Liver (tissue), 9 donors: Measurements from ENCODE around the gene IGF2BP2. TPM values are rescaled to one million over a fixed set of nuclear protein-coding genes. Genes with fewer than 3 reads are reported as not detected.

Experiments
- DNase-seq: peaks from one replicate; pipeline ENCODE4 v3.0.0-alpha.2; 2017; ENCODE audit warnings: low spot score
- H3K27ac ChIP-seq, 2 donors: one replicate each; pipeline ENCODE4 v1.7.0; 2013; ENCODE audit warnings: inconsistent platforms in 2 of 2, low read length in 2 of 2, control low read depth in 1 of 2, low read depth in 1 of 2, mild to moderate bottlenecking in 1 of 2
- H3K27me3 ChIP-seq, 4 donors: one replicate each; pipeline versions ENCODE4 v1.6.1 to v1.7.0; 2013; ENCODE audit warnings: low read length in 3 of 4, inconsistent platforms in 1 of 4, mild to moderate bottlenecking in 1 of 4, moderate library complexity in 1 of 4; ENCODE audit not compliant: control insufficient read depth in 4 of 4, insufficient read depth in 4 of 4
- H3K36me3 ChIP-seq, 4 donors: one replicate each; pipeline versions ENCODE4 v1.6.1 to v1.7.0; 2013; ENCODE audit warnings: low read length in 3 of 4, mild to moderate bottlenecking in 3 of 4, low read depth in 1 of 4, moderate library complexity in 1 of 4; ENCODE audit not compliant: control insufficient read depth in 4 of 4, insufficient read depth in 3 of 4
- H3K4me1 ChIP-seq, 4 donors: one replicate each; pipeline versions ENCODE4 v1.6.1 to v1.7.0; 2013; ENCODE audit warnings: low read length in 3 of 4, mild to moderate bottlenecking in 3 of 4, moderate library complexity in 1 of 4; ENCODE audit not compliant: control insufficient read depth in 4 of 4, insufficient read depth in 4 of 4
- H3K4me3 ChIP-seq, 3 donors: one replicate each; pipeline versions ENCODE4 v1.6.1 to v1.7.0; 2013; ENCODE audit warnings: low read length in 3 of 3, control low read depth in 1 of 3, low read depth in 1 of 3, mild to moderate bottlenecking in 1 of 3
- H3K9ac ChIP-seq, 2 donors: one replicate each; pipeline ENCODE4 v1.7.0; 2013; ENCODE audit warnings: low read length in 2 of 2, mild to moderate bottlenecking in 2 of 2, moderate library complexity in 2 of 2, control low read depth in 1 of 2, low read depth in 1 of 2
- H3K9me3 ChIP-seq, 4 donors: one replicate each; pipeline versions ENCODE4 v1.6.1 to v1.7.0; 2013; ENCODE audit warnings: low read length in 3 of 4; ENCODE audit not compliant: control insufficient read depth in 4 of 4
- ATF3 ChIP-seq: IDR thresholded peaks from 2 replicates; pipeline ENCODE4 v1.6.1; 2016; ENCODE audit warnings: antibody characterized with exemption
- CTCF ChIP-seq: fragments of 150-350 bp; IDR thresholded peaks from 2 replicates; pipeline ENCODE4 v1.5.1; 2017; ENCODE audit warnings: improper control_type of control experiment, low read depth, low read length; ENCODE audit not compliant: missing input control
- EGR1 ChIP-seq, 2 donors: IDR thresholded peaks; 2 replicates each; pipeline ENCODE4 v1.6.1; 2016 to 2018; ENCODE audit warnings: antibody characterized with exemption in 2 of 2, low read depth in 2 of 2
- FOXA1 ChIP-seq: IDR thresholded peaks from 2 replicates; pipeline ENCODE4 v1.6.1; 2016; ENCODE audit warnings: antibody characterized with exemption
- FOXA2 ChIP-seq: IDR thresholded peaks from 2 replicates; pipeline ENCODE4 v1.6.1; 2016; ENCODE audit warnings: antibody characterized with exemption
- GABPA ChIP-seq, 2 donors: IDR thresholded peaks in 1 of 2; conservative IDR thresholded peaks in 1 of 2; 2 replicates each; pipeline ENCODE4 v1.6.1; 2016; ENCODE audit warnings: antibody characterized with exemption in 2 of 2, mild to moderate bottlenecking in 1 of 2, moderate library complexity in 1 of 2
- HNF4G ChIP-seq: IDR thresholded peaks from 2 replicates; pipeline ENCODE4 v1.6.1; 2016; ENCODE audit warnings: antibody characterized with exemption
- JUND ChIP-seq, 2 donors: IDR thresholded peaks; 2 replicates each; pipeline ENCODE4 v1.6.1; 2016; ENCODE audit warnings: antibody characterized with exemption in 2 of 2
- MAX ChIP-seq: IDR thresholded peaks from 2 replicates; pipeline ENCODE4 v1.6.1; 2016; ENCODE audit warnings: antibody characterized with exemption
- NR2F2 ChIP-seq: IDR thresholded peaks from 2 replicates; pipeline ENCODE4 v1.6.1; 2016; ENCODE audit warnings: antibody characterized with exemption
- RAD21 ChIP-seq, 2 donors: IDR thresholded peaks; 2 replicates each; pipeline ENCODE4 v1.6.1; 2016; ENCODE audit warnings: antibody characterized with exemption in 2 of 2, mild to moderate bottlenecking in 2 of 2
- REST ChIP-seq: IDR thresholded peaks from 2 replicates; pipeline ENCODE4 v1.6.1; 2016; ENCODE audit warnings: antibody characterized with exemption, mild to moderate bottlenecking
- RXRA ChIP-seq, 2 donors: IDR thresholded peaks; 2 replicates each; pipeline ENCODE4 v1.6.1; 2017 to 2018; ENCODE audit warnings: antibody characterized with exemption in 2 of 2, mild to moderate bottlenecking in 1 of 2
- SP1 ChIP-seq: IDR thresholded peaks from 2 replicates; pipeline ENCODE4 v1.6.1; 2018; ENCODE audit warnings: antibody characterized with exemption, mild to moderate bottlenecking
- TAF1 ChIP-seq: conservative IDR thresholded peaks from 2 replicates; pipeline ENCODE4 v1.6.1; 2016; ENCODE audit warnings: antibody characterized with exemption, mild to moderate bottlenecking
- YY1 ChIP-seq: IDR thresholded peaks from 2 replicates; pipeline ENCODE4 v1.6.1; 2016; ENCODE audit warnings: antibody characterized with exemption, mild to moderate bottlenecking
- ZBTB33 ChIP-seq: IDR thresholded peaks from 2 replicates; pipeline ENCODE4 v1.6.1; 2016; ENCODE audit warnings: antibody characterized with exemption
- WGBS: extraction: QIAGEN DNeasy Blood & Tissue Kit; methylation state at CpG from one replicate; pipeline ENCODE4 v1.1.7; 2013; 5-methylcytosine and 5-hydroxymethylcytosine counted together
- polyA plus RNA-seq, 2 donors: library from polyadenylated mRNA; stranded (reverse) in 1 of 2; unstranded in 1 of 2; fragments of 200-250 nt in 1 of 2; fragments of >200 nt in 1 of 2; fragmentation: Nextera tagmentation in 1 of 2; extraction: Ambion mirVana in 1 of 2; gene quantifications; one replicate each; pipeline versions ENCODE4 v1.2.1 to v1.2.3, GENCODE V29; 2013 to 2015
- total RNA-seq, 2 donors: library from RNA; depleted of rRNA; stranded (reverse); fragments of >200 nt; gene quantifications; one replicate each; pipeline ENCODE4 v1.2.3, GENCODE V29; 2014
- donor health status: healthy.
- donor health status: healthy.
- donor health status: healthy.
- donor health status: healthy.
- donor health status: healthy.

The IGF2BP2 gene
- total and polyA plus RNA-seq, 4 donors = 0.67 to 35.0 (median 1.7) TPM

GRCh38 chr3:185659942-185660921, 164.6 kb downstream of the IGF2BP2 start:
- Histone ChIP-seq H3K9me3 (no peaks in the 10 kb centered on the region), H3K4me1 (peaks cover 0 to 7% (median 4%) of the 10 kb centered on the region in 4 donors), H3K9ac (no peak overlapping the region), H3K4me3 (no peak overlapping the region), H3K36me3 (no peaks in the 10 kb centered on the region), H3K27ac (no peak overlapping the region), H3K27me3 (no peaks in the 10 kb centered on the region)
- peak; percentile 89 to 91 for TF ChIP-seq RAD21 (IDR thresholded peaks at IDR 0.05)
- no peak for TF ChIP-seq GABPA (IDR thresholded peaks at IDR 0.05 in 1 of 2, conservative IDR thresholded peaks at IDR 0.05 in 1 of 2)
- TF ChIP-seq CTCF = peak; percentile 95
- DNase-seq = peak; percentile 76
- WGBS = 33% methylated on average over 18 of the region's 18 CpGs

- H3K36me3 ChIP-seq = no peaks in the 10 kb centered on the region
- no peak for DNase-seq
- 89% methylated on average over 1 of the region's 1 CpG for WGBS
Observed at GRCh38 chr3:185658943-185659342, 165.9 kb downstream of the IGF2BP2 start.

More at GRCh38 chr3:185658943-185659342, 165.9 kb downstream of the IGF2BP2 start:
- Histone ChIP-seq H3K27ac (no peak overlapping the region), H3K4me3 (no peak overlapping the region), H3K4me1 (peaks cover 0 to 7% (median 4%) of the 10 kb centered on the region in 4 donors), H3K9ac (no peak overlapping the region), H3K27me3 (no peaks in the 10 kb centered on the region), H3K9me3 (no peaks in the 10 kb centered on the region)
- TF ChIP-seq ZBTB33 (no peak), GABPA (IDR thresholded peaks at IDR 0.05 in 1 of 2, conservative IDR thresholded peaks at IDR 0.05 in 1 of 2) (no peak), FOXA2 (no peak), TAF1 (no peak), SP1 (no peak), MAX (no peak), REST (no peak), YY1 (no peak), JUND (IDR thresholded peaks at IDR 0.05) (no peak), CTCF (no peak), RAD21 (IDR thresholded peaks at IDR 0.05) (no peak), FOXA1 (no peak), NR2F2 (no peak), HNF4G (no peak), RXRA (IDR thresholded peaks at IDR 0.05) (no peak), EGR1 (IDR thresholded peaks at IDR 0.05; ENCODE audit: low read depth in 2 of 2) (no peak), ATF3 (no peak)
